GM19463 (cell line): ENCODE measurements around the gene SLC46A3.
"Not testable (repeated sequence)": the region's sequence is repeated elsewhere in the genome, so short reads cannot be mapped to it uniquely, and the experiment has no call there.

Experiments used
- ATAC-seq: cut with Tn5 transposase; IDR thresholded peaks from one replicate; pipeline ENCODE4 v1.9.1; 2021; ENCODE audit warnings: mild to moderate bottlenecking, moderate library complexity; ENCODE audit not compliant: unreplicated experiment

Gene SLC46A3, protein sequence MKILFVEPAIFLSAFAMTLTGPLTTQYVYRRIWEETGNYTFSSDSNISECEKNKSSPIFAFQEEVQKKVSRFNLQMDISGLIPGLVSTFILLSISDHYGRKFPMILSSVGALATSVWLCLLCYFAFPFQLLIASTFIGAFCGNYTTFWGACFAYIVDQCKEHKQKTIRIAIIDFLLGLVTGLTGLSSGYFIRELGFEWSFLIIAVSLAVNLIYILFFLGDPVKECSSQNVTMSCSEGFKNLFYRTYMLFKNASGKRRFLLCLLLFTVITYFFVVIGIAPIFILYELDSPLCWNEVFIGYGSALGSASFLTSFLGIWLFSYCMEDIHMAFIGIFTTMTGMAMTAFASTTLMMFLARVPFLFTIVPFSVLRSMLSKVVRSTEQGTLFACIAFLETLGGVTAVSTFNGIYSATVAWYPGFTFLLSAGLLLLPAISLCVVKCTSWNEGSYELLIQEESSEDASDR

DNA sequence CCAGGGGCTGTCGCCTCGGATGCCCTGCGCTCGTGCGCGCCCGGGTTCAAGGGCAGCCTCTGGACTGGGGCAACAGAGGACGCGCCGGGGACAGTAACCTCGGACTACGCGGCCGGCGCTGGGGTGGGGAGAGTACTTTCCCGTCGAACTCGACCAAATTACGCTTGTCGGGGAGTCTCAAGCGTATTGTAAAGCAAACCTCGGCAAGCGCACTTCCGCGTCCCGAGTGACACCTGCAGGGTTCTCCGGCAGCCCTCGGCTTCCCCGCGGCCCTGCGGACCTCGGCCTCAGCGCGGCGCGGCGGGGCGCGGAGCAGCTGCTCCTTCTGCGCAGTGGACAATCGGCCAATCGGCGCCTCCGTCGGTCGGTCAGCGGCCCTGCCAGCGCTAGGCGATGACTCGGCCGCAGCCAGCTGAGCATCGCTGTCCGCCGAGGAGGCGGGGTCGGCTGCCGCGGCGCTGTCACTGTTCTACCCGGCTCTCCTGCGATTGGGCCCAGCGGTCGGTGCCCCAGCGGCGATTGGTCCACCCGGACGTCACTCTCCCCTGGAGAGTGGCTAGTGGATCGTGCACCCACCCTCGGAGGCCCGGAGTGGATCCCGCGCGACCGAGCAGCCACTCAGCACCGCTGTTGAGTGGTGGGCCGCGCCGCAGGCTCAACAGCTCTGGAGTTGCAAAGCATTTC is at the start of gene SLC46A3:
TSS of gene SLC46A3 (minus strand) at position 428 of the 684 bp plus-strand sequence. CDS start 972 bp downstream, outside the sequence.
- ATAC-seq, result peak; percentile 99

DNA sequence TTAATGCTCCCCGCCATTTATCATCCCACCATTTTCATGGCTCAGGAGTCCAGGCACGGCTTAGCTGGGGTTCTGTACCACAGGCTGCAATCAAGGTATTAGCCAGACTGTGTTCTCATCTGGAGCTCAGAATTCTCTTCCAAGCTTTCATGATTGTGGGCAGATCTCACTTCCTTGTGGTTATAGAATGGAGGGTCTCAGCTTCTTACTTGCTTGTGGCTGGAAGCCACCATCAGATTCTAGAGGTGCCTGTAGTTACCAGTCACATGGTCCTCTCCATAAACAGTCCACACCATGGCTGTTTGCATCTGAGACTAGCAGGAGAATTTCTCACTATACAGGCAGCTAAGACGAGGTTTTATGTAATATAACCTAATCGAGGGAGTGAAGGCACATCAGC is 45.1 kb upstream of the SLC46A3 start:
- ATAC-seq, result no peak

DNA sequence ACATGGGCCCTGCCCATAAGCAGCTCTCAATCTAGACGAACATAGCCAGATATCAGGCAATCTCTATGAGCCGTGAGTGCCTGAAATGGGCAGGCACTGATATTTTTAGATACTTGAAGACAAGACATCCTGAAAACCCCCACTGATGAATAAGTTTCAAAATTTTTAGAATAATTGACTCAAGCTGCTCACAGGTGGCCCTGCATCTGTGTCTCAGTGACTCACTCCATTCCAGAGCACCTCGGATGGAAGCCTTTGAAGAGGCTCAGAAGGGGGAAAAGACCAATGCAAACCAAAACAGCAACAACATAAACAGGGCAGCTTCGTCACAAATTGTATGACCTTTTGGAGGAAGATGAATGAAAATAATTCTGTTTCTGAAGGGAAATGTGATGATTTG is 42.8 kb upstream of the SLC46A3 start:
- ATAC-seq, result no peak

DNA sequence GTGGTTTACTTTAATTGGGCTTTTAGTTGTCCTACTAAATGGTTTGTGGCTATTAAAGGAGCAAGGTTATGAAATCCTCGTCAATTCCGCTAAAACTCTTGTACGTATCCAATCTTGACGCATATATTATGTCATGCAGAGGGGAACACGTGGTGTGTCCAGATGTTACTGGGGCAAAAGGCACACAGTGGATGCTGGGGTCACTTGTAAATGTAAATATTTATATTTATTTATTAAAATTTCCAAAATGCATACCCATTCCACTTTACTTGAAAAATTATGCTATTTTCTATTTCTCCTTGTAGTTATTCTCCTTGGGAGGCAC is 36.7 kb upstream of the SLC46A3 start:
- no peak for ATAC-seq

DNA sequence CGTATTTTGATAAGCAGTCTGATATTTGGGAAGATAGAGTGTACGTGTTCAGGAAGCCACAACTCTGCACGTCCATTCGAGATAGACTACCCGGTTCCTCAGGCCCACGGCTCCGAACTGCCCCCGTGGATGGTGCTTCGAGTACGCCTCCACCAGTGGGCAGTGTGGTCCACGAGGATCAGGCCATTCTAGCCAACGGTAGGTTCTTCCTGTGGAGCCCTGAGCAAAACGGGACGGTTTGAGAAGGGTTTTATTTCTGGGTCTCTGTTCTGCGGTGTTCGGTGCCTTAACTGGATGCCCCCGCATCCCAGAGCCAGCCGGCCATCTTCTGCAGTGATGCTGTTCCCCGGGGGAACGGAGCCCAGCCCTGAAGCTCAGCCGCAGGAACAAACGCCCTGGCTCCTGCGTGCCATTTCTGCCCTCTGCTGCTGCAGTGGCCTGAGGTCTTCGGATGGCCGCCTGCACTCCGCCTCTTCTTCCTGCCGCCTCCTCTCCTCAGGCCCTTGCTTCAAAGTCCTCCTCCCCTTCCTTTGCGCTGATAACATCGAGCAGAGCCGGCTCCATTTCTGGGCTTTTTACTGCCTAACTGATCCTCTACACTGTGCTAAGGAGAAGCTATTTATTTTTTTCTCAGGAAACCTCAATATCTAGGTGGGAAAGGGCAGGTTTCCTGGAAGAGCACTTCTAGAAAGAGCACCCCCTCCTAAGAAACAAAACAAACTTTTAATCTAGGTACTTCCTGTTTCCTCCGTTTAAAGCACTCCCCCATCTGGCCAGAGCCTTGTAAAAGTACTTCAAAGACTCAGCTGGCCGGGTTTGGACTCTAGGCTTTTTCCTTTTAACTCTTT is 36.2 kb upstream of the SLC46A3 start:
- ATAC-seq, result no peak

DNA sequence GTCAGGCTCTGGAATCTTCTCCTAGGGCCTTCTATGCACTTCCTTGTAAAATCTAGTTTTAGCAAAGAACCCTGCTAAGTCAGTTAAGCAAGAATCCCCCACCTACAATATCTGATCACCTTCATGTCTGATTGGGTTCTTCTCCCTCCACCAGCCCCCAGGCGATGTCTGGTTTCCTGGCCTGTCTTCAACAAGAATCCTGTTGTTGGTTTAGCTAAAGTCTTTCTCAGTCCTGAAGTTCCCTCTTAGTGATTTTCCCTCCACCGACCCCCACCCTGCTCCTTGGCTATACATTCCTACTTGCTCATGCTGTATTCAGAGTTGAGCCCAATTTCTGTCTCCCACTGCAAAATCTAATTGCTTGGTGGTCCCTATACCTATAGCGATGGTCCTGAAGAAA is 35.2 kb upstream of the SLC46A3 start:
- no peak for ATAC-seq

DNA sequence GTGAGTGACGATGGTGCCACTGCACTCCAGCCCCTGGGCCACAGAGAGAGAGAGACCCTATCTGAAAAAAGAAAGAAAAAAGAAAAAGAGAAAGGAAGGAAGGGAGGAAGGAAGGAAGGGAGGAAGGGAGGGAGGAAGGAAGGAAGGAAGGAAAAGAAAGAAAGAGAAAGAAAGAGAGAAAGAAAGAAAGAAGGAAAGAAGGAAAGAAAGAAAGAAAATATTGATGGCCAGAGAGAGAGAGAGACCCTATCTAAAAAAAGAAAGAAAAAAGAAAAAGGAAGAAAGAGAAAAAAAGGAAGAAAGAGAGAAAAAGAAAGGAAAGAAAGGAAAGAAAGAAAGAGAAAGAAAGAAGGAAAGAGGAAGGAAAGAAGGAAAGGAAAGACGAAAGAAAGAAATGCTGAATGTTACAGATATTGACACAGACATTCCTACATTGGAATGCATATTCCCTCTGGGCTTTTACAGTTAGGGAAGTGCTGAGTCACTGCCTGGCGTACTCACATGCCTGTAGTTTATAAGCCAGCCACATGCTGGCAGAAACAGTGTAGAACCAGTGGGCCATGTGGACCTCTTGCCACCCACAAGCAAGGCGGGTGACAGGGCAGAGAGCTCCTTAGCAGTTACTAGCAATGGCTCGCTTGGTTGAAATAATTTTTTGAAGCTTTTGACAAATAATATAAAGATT is 34.6 kb upstream of the SLC46A3 start:
- no peak for ATAC-seq

DNA sequence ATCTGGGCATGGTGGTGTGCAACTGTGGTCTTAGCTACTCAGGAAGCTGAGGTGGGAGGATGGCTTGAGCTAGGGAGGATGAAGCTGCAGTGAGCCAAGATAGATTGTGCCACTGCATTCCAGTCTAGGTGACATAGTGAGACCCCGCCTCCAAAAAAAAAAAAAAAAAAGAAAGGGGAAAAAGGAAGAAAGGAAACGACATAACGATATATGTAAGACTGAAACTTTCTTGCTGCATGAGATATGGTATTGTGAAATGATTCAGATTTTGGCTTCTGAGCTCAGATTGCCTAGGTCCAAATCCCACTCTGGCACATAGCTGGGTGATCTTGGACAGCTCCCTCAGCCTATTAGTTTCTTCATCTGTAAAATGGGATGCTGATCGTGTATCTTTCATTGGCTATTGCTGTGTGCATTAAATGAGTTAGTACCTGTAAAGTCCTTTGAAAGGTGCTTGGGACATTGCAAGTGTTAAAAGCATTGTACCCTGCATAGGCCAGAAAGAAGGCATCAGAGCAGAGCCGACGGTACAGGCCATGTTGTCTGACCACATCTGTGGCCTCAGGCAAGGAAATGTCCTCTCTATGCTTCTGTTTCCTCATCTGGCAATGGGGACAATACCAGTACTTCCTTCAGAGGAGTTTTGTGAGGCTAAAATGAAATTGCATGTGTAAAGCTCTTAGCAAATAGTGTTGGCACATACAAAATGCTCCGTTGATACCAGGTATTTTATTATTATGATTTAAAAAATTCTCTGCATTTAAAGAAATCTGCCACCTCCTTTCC is 32.6 kb upstream of the SLC46A3 start:
- ATAC-seq, result no peak

DNA sequence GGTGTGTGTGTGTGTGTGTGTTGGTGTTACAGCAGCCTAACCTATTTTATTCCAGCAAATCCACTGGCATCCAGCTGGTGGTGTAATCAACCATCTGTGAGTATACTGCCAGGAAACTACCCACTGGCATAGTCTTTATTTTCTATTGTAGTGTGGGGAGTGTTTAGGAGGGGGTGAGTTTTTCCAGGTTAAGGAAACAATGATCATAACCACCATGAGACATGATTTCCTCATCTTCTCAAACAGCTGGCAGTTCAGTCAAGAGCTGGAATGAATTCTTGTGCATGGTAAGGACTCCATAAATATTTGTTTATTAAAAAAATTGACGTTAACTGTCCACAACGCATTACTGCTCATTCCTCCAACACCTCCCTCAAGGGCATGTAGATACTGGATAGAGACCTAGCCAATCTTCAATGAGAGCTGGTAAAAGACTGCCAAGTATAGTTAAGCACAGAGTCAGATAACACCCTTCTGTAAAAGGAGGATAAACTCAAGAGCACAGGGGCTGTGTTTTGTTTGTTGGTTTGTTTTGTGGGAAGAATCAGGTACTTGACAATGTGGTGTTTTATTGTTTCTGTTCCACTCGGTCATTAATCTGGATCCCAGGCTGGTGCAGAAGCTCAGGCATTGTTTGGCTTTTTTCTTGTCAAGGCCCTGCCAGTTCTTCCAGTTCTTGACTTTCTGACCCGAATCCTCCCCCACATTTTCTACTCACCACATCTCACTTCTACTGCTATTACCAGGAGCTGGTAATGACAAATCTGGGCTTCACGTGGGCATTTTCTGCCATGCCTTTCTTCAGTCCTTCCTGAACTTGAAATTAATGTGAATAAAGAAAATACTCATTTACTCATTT is 31.6 kb upstream of the SLC46A3 start:
- ATAC-seq, result no peak

DNA sequence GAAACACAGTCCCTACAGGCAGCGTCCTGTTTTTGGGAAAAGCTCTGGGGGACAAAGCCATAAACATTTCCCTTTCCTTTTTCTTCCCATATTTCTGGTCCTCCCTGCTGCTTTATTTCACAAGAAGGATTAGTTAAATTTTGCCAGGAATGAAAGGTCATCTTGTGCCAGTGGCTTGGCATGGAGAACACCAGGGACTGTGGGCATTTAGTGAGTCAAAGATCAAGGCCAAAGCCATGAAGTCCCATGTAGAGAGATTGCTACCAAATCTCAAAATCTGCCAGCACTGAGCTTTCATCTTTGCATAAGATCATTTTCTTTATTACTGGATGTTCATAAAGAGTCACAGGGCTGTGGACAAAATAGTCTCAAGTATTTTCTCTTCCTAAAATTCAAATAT is 29.1 kb upstream of the SLC46A3 start:
- no peak for ATAC-seq

DNA sequence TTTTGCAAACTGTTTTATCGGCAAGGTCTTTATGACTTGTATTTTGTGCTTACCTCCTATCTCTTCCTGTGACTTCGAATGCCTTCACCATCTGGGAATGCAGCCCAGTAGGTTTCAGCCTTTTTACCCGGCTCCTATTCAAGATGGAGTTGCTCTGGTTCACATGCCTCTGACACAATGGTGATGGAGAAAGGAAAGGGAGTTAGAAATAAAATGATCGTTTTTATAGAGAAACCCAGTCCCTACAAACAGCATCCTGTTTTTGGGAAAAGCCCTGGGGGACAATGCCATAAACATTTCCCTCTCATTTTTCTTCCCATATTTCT is 27.5 kb upstream of the SLC46A3 start:
- ATAC-seq, result no peak

DNA sequence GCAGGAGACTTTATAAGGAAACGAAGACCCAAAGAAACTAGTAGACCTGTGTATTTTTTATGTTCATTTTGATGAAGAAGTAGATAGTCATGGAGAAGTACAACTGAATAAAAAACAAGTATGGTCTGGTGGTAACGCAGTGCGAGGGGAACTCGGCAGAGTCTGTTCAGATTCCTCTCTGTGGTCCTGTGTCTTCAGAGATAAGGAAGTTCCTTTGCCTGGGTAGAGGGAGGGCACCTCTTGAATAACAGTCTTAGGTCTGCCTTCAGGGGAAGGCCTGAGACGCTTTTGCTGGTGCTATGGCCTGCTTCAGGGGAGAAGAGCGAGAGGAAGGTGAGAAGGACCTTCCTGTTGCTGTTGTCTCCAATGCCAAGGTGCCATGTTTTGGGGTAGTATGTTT is 25.9 kb upstream of the SLC46A3 start:
- no peak for ATAC-seq

DNA sequence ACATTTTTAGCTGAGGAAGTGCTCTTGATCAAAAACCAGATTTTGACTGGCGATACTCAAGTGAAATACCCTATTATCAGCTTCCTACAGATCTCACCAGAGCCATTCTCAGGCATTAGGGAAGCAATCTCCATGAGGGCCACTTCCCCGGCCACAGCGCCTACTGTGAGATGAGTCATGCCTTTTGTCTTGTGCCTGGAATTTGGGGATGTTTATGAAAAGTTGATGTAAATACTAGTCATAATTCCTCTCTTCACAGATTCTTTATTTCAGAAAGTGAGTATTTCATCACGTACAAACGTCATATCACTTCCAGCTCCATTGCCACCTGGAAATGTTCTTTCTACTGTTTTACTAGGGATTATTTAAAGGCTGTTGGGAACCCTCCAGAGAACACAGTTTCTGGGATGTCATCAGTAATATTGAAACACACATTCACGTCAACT is 25.3 kb upstream of the SLC46A3 start:
- ATAC-seq, result no peak

DNA sequence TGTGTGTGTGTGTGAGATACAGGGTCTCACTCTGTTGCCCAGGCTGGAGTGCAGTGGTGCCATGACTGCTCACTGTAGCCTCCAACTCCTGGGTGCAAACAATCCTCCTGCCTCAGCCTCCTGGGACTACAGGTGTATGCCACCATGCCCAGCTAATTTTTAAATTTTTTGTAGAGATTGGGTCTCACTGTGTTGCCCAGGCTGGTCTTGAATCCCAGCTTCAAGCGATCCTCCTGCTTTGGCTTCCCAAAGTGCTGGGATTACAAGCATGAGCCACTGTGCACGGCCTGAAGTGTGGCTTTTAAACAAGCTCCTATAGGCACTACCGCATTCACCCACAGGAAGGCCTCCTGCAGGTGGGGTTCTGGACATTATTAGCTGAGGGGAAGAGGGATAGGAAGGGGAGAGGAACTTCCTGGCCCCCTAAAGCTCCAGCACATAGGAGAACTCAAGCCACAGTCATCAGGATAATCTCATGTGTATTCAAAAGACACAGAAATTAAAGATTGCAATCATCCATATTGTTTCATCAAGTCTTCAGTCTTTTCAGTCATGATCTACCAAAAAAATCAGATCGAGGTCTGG is 24.8 kb upstream of the SLC46A3 start:
- no peak for ATAC-seq

DNA sequence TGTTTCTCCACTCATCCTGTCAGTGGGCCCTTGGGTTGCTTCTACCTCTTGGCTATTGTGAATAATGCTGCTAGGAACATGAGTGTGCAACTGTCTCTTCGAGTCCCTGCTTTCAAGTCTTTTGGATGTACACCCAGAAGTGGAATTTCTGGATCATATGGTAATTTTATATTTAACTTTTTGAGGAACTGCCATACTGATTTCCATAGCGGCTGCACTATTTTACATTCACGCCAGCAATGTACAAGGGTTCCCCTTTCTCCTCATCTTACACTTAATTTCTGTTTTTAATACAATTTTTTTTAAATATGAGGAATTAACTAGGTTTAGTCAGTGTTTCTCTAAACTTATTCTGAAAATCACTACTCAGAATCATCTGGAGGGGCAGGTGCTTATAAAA is 24.2 kb upstream of the SLC46A3 start:
- no peak for ATAC-seq

DNA sequence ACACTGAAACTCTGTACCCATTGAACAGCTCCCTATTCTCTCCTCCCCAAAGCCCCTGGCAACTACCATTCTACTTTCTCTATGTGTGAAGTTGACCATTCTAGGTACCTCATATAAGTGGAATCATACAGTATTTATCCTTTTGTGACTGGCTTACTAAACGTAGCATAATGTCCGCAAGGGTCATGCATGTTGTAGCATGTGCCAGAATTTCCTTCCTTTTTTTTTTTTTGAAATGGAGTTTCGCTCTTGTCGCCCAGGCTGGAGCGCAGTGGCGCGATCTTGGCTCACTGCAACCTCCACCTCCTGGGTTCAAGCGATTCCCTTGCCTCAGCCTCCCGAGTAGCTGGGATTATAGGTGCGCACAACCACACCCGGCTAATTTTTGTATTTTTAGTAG is 23.7 kb upstream of the SLC46A3 start:
- ATAC-seq, result not testable (repeated sequence)

DNA sequence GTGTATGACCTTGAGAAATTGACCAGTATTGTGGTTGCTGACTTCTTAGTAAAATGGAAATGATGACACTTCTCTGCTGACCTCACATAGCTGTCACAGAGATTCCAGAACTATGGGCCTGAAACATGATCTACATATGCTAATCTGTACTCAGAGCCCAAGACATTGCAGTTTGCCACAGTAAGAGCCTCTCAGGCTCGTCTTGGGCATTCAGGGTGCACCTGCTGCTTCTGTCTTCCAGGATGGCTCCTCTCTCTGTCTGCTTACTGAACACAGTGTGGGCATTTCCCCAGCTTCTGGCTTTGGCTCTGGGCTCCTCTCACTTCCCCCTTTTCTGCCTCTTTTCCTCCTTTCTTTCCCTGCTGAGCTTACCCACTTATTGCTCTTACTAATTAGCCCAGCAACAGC is 22.3 kb upstream of the SLC46A3 start:
- ATAC-seq, result peak; percentile 61

DNA sequence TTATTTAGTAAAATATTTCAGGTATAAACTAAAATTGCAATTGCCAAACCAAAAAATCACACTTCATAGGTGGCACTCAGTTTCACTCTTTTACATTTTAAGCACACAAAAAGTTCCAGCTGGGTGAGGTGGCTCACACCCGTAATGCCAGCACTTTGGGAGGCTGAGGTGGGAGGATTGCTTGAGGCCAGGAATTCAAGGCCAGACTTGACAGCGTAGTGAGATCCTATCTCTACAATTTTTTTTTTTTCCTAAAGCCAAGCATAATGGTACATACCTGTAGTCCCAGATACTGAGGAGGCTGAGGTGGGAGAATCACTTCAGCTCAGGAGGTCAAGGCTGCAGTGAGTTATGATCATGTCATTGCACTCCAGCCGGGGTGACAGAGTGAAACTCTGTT is 20.6 kb upstream of the SLC46A3 start:
- ATAC-seq, result no peak

DNA sequence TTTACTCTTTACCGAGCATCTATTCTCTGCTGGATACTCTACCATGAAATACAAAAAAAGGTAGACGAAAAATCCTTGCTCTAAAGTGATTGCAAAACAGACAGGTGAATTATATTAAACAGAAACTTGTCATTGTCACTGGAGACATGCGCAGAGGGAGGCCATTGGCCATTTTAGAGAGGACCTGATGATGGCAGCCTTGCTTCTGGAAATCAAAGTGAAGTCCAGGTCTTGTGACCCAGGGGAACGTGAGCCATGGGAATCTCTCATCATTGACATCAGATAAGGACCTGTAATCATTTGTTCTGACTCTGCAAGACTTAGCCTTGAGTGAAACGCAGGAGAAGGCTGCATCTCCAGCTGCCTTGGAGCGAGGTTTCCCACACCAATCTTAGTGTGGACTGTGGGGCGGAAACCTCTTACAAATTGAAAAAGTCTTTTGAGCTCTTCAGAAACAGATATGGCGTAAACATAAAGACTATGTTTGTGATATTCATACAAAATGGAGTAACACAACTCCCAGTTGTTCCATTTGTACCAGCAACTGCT is 16.8 kb upstream of the SLC46A3 start:
- ATAC-seq, result no peak
